GM12874 (cell line): ENCODE measurements around the gene MAG.

Experiments used
- CTCF ChIP-seq: IDR thresholded peaks from 2 replicates; pipeline ENCODE4 v1.5.1; 2011; ENCODE audit warnings: low read depth, mild to moderate bottlenecking, control low read depth, low read length, moderate library complexity; ENCODE audit not compliant: insufficient read depth

Gene MAG

GRCh38 chr19:35272122-35272719 lies 19.7 kb upstream of the MAG start:
- TF ChIP-seq CTCF = no peak

- no peak for TF ChIP-seq CTCF
Observed at GRCh38 chr19:35272954-35273649, 18.9 kb upstream of the MAG start.

- TF ChIP-seq CTCF = no peak
Observed at GRCh38 chr19:35273686-35274259, 18.2 kb upstream of the MAG start.

- TF ChIP-seq CTCF = no peak
Observed at GRCh38 chr19:35274323-35274722, 17.6 kb upstream of the MAG start.

GRCh38 chr19:35276706-35277281 lies 15.2 kb upstream of the MAG start:
- no peak for TF ChIP-seq CTCF

GRCh38 chr19:35278578-35279284 lies 13.2 kb upstream of the MAG start:
- TF ChIP-seq CTCF = no peak

GRCh38 chr19:35279374-35279773 lies 12.6 kb upstream of the MAG start:
- TF ChIP-seq CTCF = no peak
